GM19452 (cell line): ENCODE results near the gene SH3BP4.

Experiments used
- ATAC-seq: cut with Tn5 transposase; IDR thresholded peaks from one replicate; pipeline ENCODE4 v1.9.1; 2021; ENCODE audit not compliant: unreplicated experiment

The SH3BP4 gene

DNA sequence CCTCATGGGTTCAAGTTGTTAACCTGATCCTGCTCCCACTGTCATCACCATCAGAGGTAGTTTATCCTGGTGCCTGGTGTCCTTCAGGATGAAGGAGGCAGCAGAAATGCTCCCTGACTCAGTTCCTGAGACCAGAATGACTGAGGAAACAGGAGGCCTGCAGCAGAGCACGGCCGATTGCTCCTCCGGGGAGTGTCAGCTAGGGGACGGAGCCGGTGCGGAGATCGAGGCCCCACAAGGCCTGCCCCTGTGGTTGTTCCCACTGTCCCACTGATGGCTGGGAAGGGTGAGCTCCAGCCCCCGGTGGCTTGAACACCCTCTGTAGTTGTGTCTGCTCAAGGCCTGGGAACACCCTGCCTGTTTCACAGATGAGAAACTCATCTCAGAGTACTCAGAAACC, 45.6 kb downstream of the SH3BP4 start:
- no peak for ATAC-seq

DNA sequence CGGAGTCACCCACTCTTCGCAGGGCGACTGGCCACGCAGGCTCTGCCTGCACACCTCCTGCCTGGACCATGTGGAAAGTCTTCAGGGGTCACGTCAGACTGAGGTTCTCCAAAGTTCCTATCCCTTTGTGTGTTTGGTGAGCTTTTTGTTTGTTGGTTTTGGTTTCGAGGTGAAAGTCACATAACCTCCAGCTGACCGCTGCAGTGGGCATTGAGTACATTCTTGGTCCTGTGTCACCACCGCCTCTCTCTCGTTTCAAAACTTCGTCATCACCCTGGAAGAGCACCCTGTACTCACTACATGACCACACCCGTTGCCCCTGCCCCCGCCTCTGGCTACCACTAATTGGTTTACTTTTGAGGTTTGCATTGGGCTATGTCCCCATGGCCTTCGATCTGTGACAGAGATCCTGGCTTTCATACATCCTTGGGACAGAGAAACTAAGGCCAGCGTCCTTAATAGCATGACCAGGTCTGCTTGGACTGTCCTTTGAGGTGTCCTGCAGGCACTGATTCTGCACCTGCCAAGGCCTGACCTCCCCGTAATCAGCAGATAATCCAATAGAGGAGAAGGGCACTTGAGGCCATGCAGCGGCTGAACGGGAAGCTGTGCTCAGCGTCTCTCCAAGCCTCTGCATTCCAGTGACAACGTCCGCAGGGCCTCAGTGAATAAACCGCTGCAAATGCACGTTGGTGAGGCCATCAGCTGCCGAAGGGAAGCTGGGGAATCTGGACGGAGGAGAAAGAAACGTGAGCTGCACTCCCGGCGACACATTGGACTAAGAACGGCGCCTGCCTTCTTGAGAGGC, 46.8 kb downstream of the SH3BP4 start:
- no peak for ATAC-seq

DNA sequence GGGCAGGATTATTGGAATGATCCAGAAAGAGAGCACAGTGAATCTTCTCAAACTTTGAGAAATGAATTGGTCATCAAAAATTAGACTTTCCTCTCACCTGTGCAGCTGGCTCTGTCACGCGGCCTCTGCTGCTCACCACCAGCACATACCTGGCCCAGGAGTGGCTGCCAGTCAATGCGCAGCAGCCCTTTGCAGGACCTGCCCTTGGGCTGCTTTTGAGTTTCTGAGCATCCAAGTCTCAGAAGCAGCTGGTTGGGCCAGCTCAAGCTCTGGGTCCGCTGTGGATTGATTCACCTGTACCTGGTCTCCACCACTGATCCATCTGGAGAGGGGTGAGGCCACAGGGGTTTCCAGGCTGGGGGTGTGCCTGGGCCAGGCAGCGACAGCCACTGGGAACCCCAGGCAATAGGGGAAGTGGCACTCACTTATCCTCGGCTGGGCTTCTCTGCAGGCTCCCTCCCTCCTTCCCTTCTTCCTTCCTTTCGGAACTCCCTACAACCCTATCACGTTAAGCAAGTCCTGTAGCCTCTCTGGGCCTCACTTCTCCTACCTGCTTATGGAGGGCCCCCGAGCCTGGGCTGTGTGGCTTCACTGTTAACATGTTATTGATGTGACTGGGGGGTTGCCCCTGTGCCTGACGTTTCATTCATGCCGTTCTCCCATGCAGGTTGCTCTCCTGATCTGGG, 48.1 kb downstream of the SH3BP4 start:
- no peak for ATAC-seq

DNA sequence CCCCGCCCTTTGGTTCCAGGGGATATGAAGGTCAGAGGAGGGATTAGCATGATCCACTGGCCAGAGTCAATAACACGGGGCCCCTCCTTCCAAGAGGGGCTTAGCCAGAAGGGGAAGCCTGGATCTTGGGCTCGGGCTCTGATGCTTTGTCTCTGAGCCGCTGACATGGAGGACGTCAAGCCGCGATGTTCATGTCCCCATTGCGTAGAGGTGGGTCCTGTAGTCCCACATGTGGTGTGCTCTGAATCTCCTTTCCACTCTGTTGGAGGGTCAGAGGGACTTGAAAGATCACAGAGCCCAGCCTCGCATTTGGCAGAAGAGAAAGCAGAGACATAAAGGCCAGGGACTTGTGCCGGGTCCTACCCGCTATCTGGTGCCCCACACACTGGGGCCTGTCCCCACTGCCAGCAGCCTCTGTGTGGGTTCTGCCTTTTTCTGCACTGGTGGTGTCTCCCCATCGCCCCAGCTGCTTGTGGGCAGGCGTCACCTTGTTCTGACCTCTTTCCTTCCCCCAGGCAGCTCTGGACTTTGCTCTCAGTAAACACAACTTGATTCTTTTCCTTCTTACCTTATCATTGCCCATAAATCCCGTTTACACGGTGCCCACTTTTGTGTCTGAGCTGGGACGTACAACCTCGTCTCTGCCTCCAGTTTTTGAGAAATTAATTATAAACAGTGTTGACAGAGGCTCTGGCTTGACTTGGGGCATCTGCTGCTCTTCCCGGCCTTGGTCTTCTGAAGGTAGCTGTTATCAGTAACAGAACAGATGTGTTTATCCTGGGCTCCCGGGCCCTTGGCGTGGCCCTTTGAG, 48.8 kb downstream of the SH3BP4 start:
- ATAC-seq, result no peak

- ATAC-seq, result no peak
These were observed 49.7 kb downstream of the SH3BP4 start for GRCh38 chr2:235001237-235002133.

DNA sequence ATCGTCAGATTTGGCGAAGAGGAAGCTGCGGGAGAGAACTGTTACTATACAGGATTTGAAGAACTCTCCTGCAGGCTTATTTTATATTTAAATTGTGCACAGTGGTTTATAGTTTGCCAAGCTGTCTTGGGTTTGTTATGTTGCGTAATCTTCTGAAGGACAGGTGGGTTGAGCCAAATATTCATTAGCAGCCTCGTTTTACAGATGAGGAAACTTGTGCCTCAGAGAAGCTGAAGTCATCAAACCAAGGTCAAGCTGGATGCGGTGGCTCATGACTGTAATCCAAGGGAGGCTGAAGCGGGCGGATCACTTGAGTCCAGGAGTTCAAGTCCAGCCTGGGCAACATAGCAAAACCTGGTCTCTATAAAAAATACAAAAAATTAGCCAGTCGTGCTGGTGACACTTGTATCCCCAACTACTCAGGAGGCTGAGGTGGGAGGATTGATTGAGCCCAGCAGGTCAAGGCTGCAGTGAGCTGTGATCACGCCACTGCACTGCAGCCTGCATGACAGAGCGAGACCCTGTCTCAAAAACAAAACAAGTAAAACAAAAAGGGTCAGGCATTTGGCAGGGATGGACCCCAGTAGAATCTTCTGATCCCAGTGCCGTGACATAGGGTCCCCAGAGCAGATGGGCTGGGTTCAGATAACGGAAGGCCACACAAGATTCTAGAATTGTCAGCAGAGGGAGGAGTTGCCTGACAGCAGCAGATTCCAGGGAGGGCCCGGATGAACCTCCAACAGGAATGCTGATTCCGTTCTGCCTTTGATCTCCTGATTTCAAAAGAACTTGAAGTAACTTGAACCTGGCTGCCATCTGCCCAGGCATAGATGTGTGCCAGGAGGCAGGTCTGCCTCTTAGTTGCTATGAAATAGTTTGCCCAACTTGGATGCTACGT, 50.6 kb downstream of the SH3BP4 start:
- ATAC-seq, result no peak

DNA sequence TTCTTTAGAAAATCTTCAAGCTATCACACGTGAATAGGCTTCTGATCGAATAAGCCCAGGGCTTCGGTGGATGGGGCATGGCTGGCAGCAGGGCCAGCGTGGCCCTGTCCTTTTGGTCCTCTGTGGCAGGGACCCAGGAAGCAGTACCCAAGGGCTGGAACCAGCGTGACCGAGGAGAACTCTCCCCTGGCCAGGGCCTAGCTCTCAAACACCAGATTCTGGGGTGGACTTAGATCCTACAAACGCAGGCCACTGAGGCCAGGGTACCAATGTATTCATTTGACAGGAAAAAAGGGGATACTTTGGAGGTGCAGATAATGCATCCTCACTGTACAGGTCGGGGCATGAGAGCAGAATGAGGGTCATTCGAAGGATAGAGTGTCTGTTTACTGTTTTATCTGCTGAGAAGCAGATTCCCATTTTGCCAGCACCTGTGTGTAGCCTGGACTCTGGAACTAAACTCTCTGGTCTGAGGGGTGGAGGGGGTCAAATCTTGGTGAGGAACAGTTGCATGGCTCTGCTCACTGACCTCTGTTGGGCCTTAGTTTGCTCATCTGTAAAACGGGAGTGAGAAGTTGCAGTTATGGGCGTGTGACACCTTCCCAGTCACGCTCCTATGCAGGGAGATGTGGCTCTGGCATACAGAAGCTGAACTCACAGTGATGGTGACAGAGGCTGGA, 51.4 kb downstream of the SH3BP4 start:
- ATAC-seq, result no peak

GRCh38 chr2:235004329-235004903, 52.6 kb downstream of the SH3BP4 start:
- no peak for ATAC-seq

DNA sequence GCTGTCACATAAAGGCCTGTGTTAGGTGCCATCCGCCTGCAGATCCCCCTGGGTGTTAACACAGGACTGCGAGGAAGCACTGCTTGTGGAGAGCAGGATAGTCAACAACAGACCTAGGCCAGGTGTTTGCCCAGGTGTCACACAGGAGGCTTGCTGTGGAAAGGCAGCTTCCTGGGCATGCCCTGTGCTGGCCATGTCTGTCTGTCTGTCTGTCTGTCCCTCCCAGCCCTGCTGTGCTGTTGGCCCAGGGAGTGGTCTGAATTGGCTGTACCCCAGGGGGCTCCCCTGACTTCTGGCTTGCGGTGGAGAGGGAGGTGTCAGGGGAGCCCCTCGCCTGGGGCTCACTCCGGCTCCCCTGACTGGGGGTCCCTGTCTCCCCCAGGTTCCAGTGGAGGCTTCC, 53.2 kb downstream of the SH3BP4 start:
- no peak for ATAC-seq

DNA sequence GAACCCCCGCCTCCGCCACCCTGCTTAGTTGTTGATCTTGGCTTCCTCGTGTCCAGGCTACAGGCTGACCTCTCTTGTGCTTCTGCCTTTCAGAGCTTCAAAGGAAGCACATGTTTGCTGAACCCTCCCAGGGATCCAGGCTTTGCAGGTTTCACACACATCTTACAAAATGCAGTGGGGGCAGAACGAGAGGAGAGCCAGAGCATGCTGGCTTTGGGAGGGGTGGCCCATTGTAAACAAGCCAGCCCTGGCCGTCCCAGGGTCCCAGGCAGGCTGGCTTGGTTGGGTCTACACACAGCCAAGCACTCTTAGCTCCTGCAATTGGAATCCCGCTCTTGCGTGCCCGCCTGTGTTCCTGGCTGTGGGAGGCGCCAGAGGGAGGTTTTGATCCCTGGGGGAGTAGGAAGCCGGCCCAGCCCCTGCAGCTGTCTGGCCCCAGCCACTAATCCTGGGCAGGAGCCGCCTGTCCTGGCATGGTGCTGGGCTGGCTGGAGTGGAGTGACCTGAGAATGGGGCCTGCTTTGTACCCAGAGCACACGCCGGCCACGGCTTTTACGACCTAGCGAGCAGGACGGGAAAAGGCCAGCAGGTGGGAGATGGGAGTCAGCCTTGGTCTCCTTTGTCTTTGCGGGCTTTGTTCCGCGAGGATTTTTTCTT, 53.9 kb downstream of the SH3BP4 start:
- no peak for ATAC-seq

- no peak for ATAC-seq
These were observed 54.6 kb downstream of the SH3BP4 start for GRCh38 chr2:235006461-235006860.

GRCh38 chr2:235006986-235007385, 55.2 kb downstream of the SH3BP4 start:
- no peak for ATAC-seq

- ATAC-seq, result no peak
These were observed 56.0 kb downstream of the SH3BP4 start for GRCh38 chr2:235007664-235008457.

- ATAC-seq, result no peak
These were observed 56.8 kb downstream of the SH3BP4 start for GRCh38 chr2:235008584-235009044.

GRCh38 chr2:235009081-235009480, 57.3 kb downstream of the SH3BP4 start:
- no peak for ATAC-seq

GRCh38 chr2:235010117-235010714, 58.4 kb downstream of the SH3BP4 start:
- no peak for ATAC-seq

DNA sequence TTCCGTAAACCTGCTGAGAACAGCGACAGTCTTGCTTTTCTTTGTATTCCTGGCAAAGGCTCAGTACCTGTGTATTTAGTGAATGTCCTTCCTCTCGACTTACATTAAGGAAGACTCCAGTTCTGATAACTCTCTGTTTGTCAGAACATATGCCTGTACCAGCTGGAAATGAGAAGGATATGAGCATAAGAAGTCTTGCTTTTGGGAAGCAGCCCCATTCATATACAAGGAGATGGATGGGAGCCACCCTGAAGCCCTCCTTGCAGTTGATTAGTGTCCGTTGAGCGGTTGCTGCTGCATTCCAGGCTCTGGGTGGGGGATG, 59.8 kb downstream of the SH3BP4 start:
- ATAC-seq, result no peak
